AG09309 (cell line): Measurements from ENCODE around the gene ACTR1A.
A peak's percentile ranks its signal among the peaks of the same experiment; 100 is the strongest.
"Not testable (repeated sequence)": the region's sequence is repeated elsewhere in the genome, so short reads cannot be mapped to it uniquely, and the experiment has no call there.

Source experiments
- DNase-seq: peaks from one replicate; pipeline ENCODE4 v3.0.0-alpha.2; 2010; ENCODE audit warnings: low read depth
- H3K4me3 ChIP-seq: 2 replicates; pipeline ENCODE4 v1.5.1; 2011; ENCODE audit warnings: mild to moderate bottlenecking, low read depth, low read length, moderate library complexity; ENCODE audit not compliant: control insufficient read depth
- CTCF ChIP-seq: IDR thresholded peaks from 2 replicates; pipeline ENCODE4 v1.5.1; 2011; ENCODE audit warnings: mild to moderate bottlenecking, low read depth, low read length, inconsistent platforms; ENCODE audit not compliant: insufficient read depth, control insufficient read depth; ENCODE audit errors: missing control alignments

ACTR1A gene

GRCh38 chr10:102542800-102543418, 40.4 kb upstream of the ACTR1A start:
- peak; percentile 50 for DNase-seq
- no peak for TF ChIP-seq CTCF
- no peak overlapping the region for H3K4me3 ChIP-seq

GRCh38 chr10:102540023-102540422, 37.5 kb upstream of the ACTR1A start:
- H3K4me3 ChIP-seq, result no peak overlapping the region
- peak; percentile 36 for TF ChIP-seq CTCF
- no peak for DNase-seq

GRCh38 chr10:102538811-102539210, 36.3 kb upstream of the ACTR1A start:
- TF ChIP-seq CTCF, result no peak
- no peak overlapping the region for H3K4me3 ChIP-seq
- no peak for DNase-seq

GRCh38 chr10:102537948-102538347, 35.4 kb upstream of the ACTR1A start:
- H3K4me3 ChIP-seq, result no peak overlapping the region
- no peak for TF ChIP-seq CTCF
- no peak for DNase-seq

GRCh38 chr10:102537367-102537766, 34.9 kb upstream of the ACTR1A start:
- no peak for DNase-seq
- H3K4me3 ChIP-seq, result no peak overlapping the region
- no peak for TF ChIP-seq CTCF

GRCh38 chr10:102535481-102536147, 33.1 kb upstream of the ACTR1A start:
- DNase-seq, result no peak
- TF ChIP-seq CTCF, result no peak
- no peak overlapping the region for H3K4me3 ChIP-seq

GRCh38 chr10:102534966-102535365, 32.5 kb upstream of the ACTR1A start:
- H3K4me3 ChIP-seq, DNase-seq: not testable (repeated sequence)
